GM19463 (cell line): ENCODE measurements around the gene CDC14A.

Experiments used
- ATAC-seq: cut with Tn5 transposase; IDR thresholded peaks from one replicate; pipeline ENCODE4 v1.9.1; 2021; ENCODE audit warnings: mild to moderate bottlenecking, moderate library complexity; ENCODE audit not compliant: unreplicated experiment

The CDC14A gene

GRCh38 chr1:100479620-100480338 lies 127.5 kb downstream of the CDC14A start:
- ATAC-seq, result no peak

GRCh38 chr1:100481303-100481702 lies 129.0 kb downstream of the CDC14A start:
- no peak for ATAC-seq

- no peak for ATAC-seq
Measured at GRCh38 chr1:100482167-100482566, 129.9 kb downstream of the CDC14A start.

GRCh38 chr1:100482748-100483147 lies 130.4 kb downstream of the CDC14A start:
- no peak for ATAC-seq

GRCh38 chr1:100483230-100483629 lies 130.9 kb downstream of the CDC14A start:
- ATAC-seq, result no peak

GRCh38 chr1:100485855-100486258 lies 133.6 kb downstream of the CDC14A start:
- ATAC-seq, result no peak

GRCh38 chr1:100494393-100495084 lies 142.2 kb downstream of the CDC14A start:
- ATAC-seq, result no peak

- ATAC-seq, result no peak
Measured at GRCh38 chr1:100496896-100497295, 144.6 kb downstream of the CDC14A start.

GRCh38 chr1:100497796-100498195 lies 145.5 kb downstream of the CDC14A start:
- no peak for ATAC-seq

GRCh38 chr1:100499194-100499811 lies 147.0 kb downstream of the CDC14A start:
- no peak for ATAC-seq

GRCh38 chr1:100502052-100502792 lies 149.9 kb downstream of the CDC14A start:
- no peak for ATAC-seq

- no peak for ATAC-seq
Measured at GRCh38 chr1:100506217-100506616, 153.9 kb downstream of the CDC14A start.

GRCh38 chr1:100510451-100510850 lies 158.1 kb downstream of the CDC14A start:
- ATAC-seq, result no peak

GRCh38 chr1:100511058-100511457 lies 158.8 kb downstream of the CDC14A start:
- no peak for ATAC-seq

GRCh38 chr1:100511773-100512172 lies 159.5 kb downstream of the CDC14A start:
- ATAC-seq, result no peak

GRCh38 chr1:100512803-100513352 lies 160.6 kb downstream of the CDC14A start:
- ATAC-seq, result no peak

GRCh38 chr1:100516857-100517256 lies 164.6 kb downstream of the CDC14A start:
- ATAC-seq, result no peak

- ATAC-seq, result no peak
Measured at GRCh38 chr1:100517515-100517914, 165.2 kb downstream of the CDC14A start.

- no peak for ATAC-seq
Measured at GRCh38 chr1:100518023-100518422, 165.7 kb downstream of the CDC14A start.

GRCh38 chr1:100523038-100523652 lies 170.8 kb downstream of the CDC14A start:
- peak; percentile 94 for ATAC-seq

- no peak for ATAC-seq
Measured at GRCh38 chr1:100524355-100524754, 172.0 kb downstream of the CDC14A start.
